GM18520 (cell line): ENCODE results near the gene PTCD1.
"Not testable (repeated sequence)": the region's sequence is repeated elsewhere in the genome, so short reads cannot be mapped to it uniquely, and the experiment has no call there.

Experiments used
- ATAC-seq: cut with Tn5 transposase; IDR thresholded peaks from one replicate; pipeline ENCODE4 v1.9.1; 2021; ENCODE audit not compliant: unreplicated experiment

The PTCD1 gene

GRCh38 chr7:99392046-99392445 is 46.6 kb downstream of the PTCD1 start:
- ATAC-seq = no peak

GRCh38 chr7:99390941-99391602 is 47.5 kb downstream of the PTCD1 start:
- ATAC-seq = no peak

- no peak for ATAC-seq
Measured at GRCh38 chr7:99389772-99390171, 48.8 kb downstream of the PTCD1 start.

- ATAC-seq = no peak
Measured at GRCh38 chr7:99387912-99388311, 50.7 kb downstream of the PTCD1 start.

- ATAC-seq = not testable (repeated sequence)
Measured at GRCh38 chr7:99387239-99387635, 51.4 kb downstream of the PTCD1 start.

- ATAC-seq = no peak
Measured at GRCh38 chr7:99386584-99387238, 51.9 kb downstream of the PTCD1 start.

GRCh38 chr7:99385564-99385963 is 53.0 kb downstream of the PTCD1 start:
- ATAC-seq = no peak

- no peak for ATAC-seq
Measured at GRCh38 chr7:99384523-99384922, 54.1 kb downstream of the PTCD1 start.

GRCh38 chr7:99383791-99384370 is 54.7 kb downstream of the PTCD1 start:
- no peak for ATAC-seq

- ATAC-seq = no peak
Measured at GRCh38 chr7:99383203-99383602, 55.4 kb downstream of the PTCD1 start.

GRCh38 chr7:99381664-99382075 is 56.9 kb downstream of the PTCD1 start:
- ATAC-seq = no peak

- peak; percentile 81 for ATAC-seq
Measured at GRCh38 chr7:99380823-99381663, 57.6 kb downstream of the PTCD1 start.

- ATAC-seq = peak; percentile 21
Measured at GRCh38 chr7:99380032-99380822, 58.4 kb downstream of the PTCD1 start.

- ATAC-seq = not testable (repeated sequence)
Measured at GRCh38 chr7:99379693-99380031, 58.9 kb downstream of the PTCD1 start.

GRCh38 chr7:99379043-99379577 is 59.5 kb downstream of the PTCD1 start:
- ATAC-seq = no peak

- no peak for ATAC-seq
Measured at GRCh38 chr7:99375070-99375807, 63.4 kb downstream of the PTCD1 start.

GRCh38 chr7:99374111-99375064 is 64.2 kb downstream of the PTCD1 start, which contains the start of gene ARPC1B:
Gene ARPC1B (plus strand): TSS chr7:99374730. CDS start chr7:99385715, 10,985 bp downstream.
- peak; percentile 45 for ATAC-seq
